HCT116 (cell line): ENCODE results near the gene DMGDH. TPM values are rescaled to one million over a fixed set of nuclear protein-coding genes. Genes with fewer than 3 reads are reported as not detected.

Source experiments
- ATAC-seq: fragments of 200-7000 bp; cut with Tn5 transposase; 2 replicates; pipeline ENCODE4 v1.9.1; 2020; ENCODE audit warnings: mild to moderate bottlenecking, moderate library complexity
- BruUV-seq: library from RNA; stranded (reverse); fragments of 400-500 nt; replicated peaks from 2 replicates; lab custom pipeline; 2021; lab: Mats Ljungman, UMichigan
- CTCF ChIA-PET: fragments of 300-600 bp; sonication (Branson Sonifier 250); formaldehyde crosslinking; loops from one replicate; lab custom pipeline; 2021; ENCODE audit warnings: antibody characterized with exemption; lab: Charles Lee
- POLR2A ChIA-PET: fragments of 300-600, 350-600 bp; sonication (Branson Sonifier 250); formaldehyde crosslinking; loops from one replicate; lab custom pipeline; 2021; ENCODE audit warnings: antibody characterized with exemption; lab: Charles Lee
- RAD21 ChIA-PET, 2 experiments: fragments of 300-600 bp; sonication (Branson Sonifier 250); formaldehyde crosslinking; loops; one replicate each; lab custom pipeline; 2023; ENCODE audit warnings: low total read pairs in 2 of 2; ENCODE audit not compliant: uncharacterized antibody in 2 of 2, unreplicated experiment in 2 of 2, low non-redundant PET in 1 of 2; lab: Charles Lee
- DNase-seq: peaks from one replicate; pipeline ENCODE4 v3.0.0-alpha.2; 2010; ENCODE audit warnings: low read depth, low spot score
- H2AFZ ChIP-seq: fragments of 200-600 bp; shearing (Covaris generic), sonication (generic); 2 replicates; pipeline ENCODE4 v1.6.1; 2017; ENCODE audit warnings: low read depth, mixed run types, mixed read lengths, antibody characterized with exemption, low read length; ENCODE audit not compliant: poor library complexity, severe bottlenecking
- H3K27ac ChIP-seq: 2 replicates; pipeline ENCODE4 v1.5.1; 2012; ENCODE audit warnings: low read depth, low read length
- H3K27me3 ChIP-seq: fragments of 200-600 bp; sonication (generic); 2 replicates; pipeline ENCODE4 v1.6.1; 2016; ENCODE audit warnings: mixed run types, low read length, mixed read lengths; ENCODE audit not compliant: insufficient read depth
- H3K36me3 ChIP-seq, 2 experiments: fragments of 200-500 bp in 1 of 2; fragments of 200-600 bp in 1 of 2; sonication (Bioruptor generic) in 1 of 2; sonication (generic) in 1 of 2; 2 replicates each; pipeline versions ENCODE4 v1.5.1 to v1.6.1; 2014 to 2016; ENCODE audit warnings: low read length in 2 of 2, inconsistent platforms in 1 of 2, mixed read lengths in 1 of 2, mixed run types in 1 of 2; ENCODE audit not compliant: insufficient read depth in 2 of 2, control insufficient read depth in 1 of 2
- H3K4me1 ChIP-seq, 2 experiments: fragments of 200-600 bp in 1 of 2; sonication (generic) in 1 of 2; 2 replicates each; pipeline versions ENCODE4 v1.5.1 to v1.6.1; 2012 to 2017; ENCODE audit warnings: low read length in 2 of 2, inconsistent platforms in 1 of 2, mild to moderate bottlenecking in 1 of 2, mixed read lengths in 1 of 2, mixed run types in 1 of 2, moderate library complexity in 1 of 2; ENCODE audit not compliant: insufficient read depth in 2 of 2, control insufficient read depth in 1 of 2
- H3K4me2 ChIP-seq: fragments of 200-600 bp; sonication (generic); 2 replicates; pipeline ENCODE4 v1.6.1; 2017; ENCODE audit warnings: mixed run types, low read length, mixed read lengths
- H3K4me3 ChIP-seq, 2 experiments: fragments of 200-600 bp in 1 of 2; sonication (generic) in 1 of 2; replicated peaks in 1 of 2; 2 replicates each; pipeline ENCODE4 v1.5.1; 2011 to 2016; ENCODE audit warnings: low read length in 2 of 2, control low read depth in 1 of 2, low read depth in 1 of 2, mild to moderate bottlenecking in 1 of 2, mixed read lengths in 1 of 2, mixed run types in 1 of 2
- H3K79me2 ChIP-seq: fragments of 200-600 bp; sonication (generic); 2 replicates; pipeline ENCODE4 v1.6.1; 2017; ENCODE audit warnings: mild to moderate bottlenecking, mixed run types, low read length, moderate library complexity, mixed read lengths; ENCODE audit not compliant: insufficient read depth
- H3K9ac ChIP-seq: fragments of 200-600 bp; sonication (generic); 2 replicates; pipeline ENCODE4 v1.6.1; 2016; ENCODE audit warnings: low read length, mixed read lengths
- H3K9me2 ChIP-seq: fragments of 200-600 bp; sonication (generic), shearing (Covaris generic); 2 replicates; pipeline ENCODE4 v1.6.1; 2017; ENCODE audit warnings: mixed run types, mild to moderate bottlenecking, moderate library complexity; ENCODE audit not compliant: insufficient read depth
- H3K9me3 ChIP-seq, 2 experiments: fragments of 200-500 bp in 1 of 2; fragments of 200-600 bp in 1 of 2; sonication (Bioruptor generic) in 1 of 2; sonication (generic) in 1 of 2; 2 replicates each; pipeline ENCODE4 v1.6.1; 2014 to 2017; ENCODE audit warnings: low read length in 2 of 2, mixed read lengths in 2 of 2, inconsistent platforms in 1 of 2, low read depth in 1 of 2, mild to moderate bottlenecking in 1 of 2, mixed run types in 1 of 2, moderate library complexity in 1 of 2; ENCODE audit not compliant: control insufficient read depth in 1 of 2, insufficient read depth in 1 of 2
- H4K20me1 ChIP-seq: fragments of 200-600 bp; sonication (generic), shearing (Covaris generic); 2 replicates; pipeline ENCODE4 v1.6.1; 2017; ENCODE audit warnings: mixed run types, mild to moderate bottlenecking, moderate library complexity; ENCODE audit not compliant: insufficient read depth
- ATF3 ChIP-seq: IDR thresholded peaks from 2 replicates; pipeline ENCODE4 v1.6.1; 2012
- CEBPB ChIP-seq: IDR thresholded peaks from 2 replicates; pipeline ENCODE4 v1.6.1; 2012; ENCODE audit warnings: low read depth
- EGR1 ChIP-seq: IDR thresholded peaks from 2 replicates; pipeline ENCODE4 v1.6.1; 2012; ENCODE audit warnings: low read depth
- EZH2 ChIP-seq: fragments of 200-600 bp; sonication (generic); IDR thresholded peaks from 2 replicates; pipeline ENCODE4 v1.6.1; 2017; ENCODE audit warnings: antibody characterized with exemption, mixed run types
- EZH2phosphoT487 ChIP-seq: fragments of 200-600 bp; IDR thresholded peaks from 2 replicates; pipeline ENCODE4 v1.6.1; 2018; ENCODE audit warnings: antibody characterized with exemption, borderline replicate concordance
- FOSL1 ChIP-seq: IDR thresholded peaks from 2 replicates; pipeline ENCODE4 v1.6.1; 2012; ENCODE audit warnings: low read depth
- JUND ChIP-seq: IDR thresholded peaks from 2 replicates; pipeline ENCODE4 v1.6.1; 2012
- POLR2AphosphoS5 ChIP-seq: IDR thresholded peaks from 2 replicates; pipeline ENCODE4 v1.6.1; 2011; ENCODE audit warnings: mild to moderate bottlenecking, low read depth, low read length, moderate library complexity
- REST ChIP-seq: IDR thresholded peaks from 2 replicates; pipeline ENCODE4 v1.6.1; 2012; ENCODE audit warnings: low read depth
- SP1 ChIP-seq: IDR thresholded peaks from 2 replicates; pipeline ENCODE4 v1.6.1; 2012; ENCODE audit warnings: low read depth
- SRF ChIP-seq: IDR thresholded peaks from 2 replicates; pipeline ENCODE4 v1.6.1; 2012; ENCODE audit warnings: low read depth
- TCF7L2 ChIP-seq: IDR thresholded peaks from 2 replicates; pipeline ENCODE4 v1.7.0; 2011; ENCODE audit warnings: borderline replicate concordance, inconsistent platforms; ENCODE audit not compliant: insufficient read depth, insufficient read length; ENCODE audit errors: extremely low read depth
- ZNF274 ChIP-seq: fragments of 200-500 bp; sonication (Bioruptor generic); IDR thresholded peaks from 2 replicates; pipeline ENCODE4 v1.6.1; 2014; ENCODE audit warnings: mild to moderate bottlenecking, low read depth, low read length, inconsistent platforms
- intact Hi-C: fragments of 100-400 bp; cut with micrococcal nuclease; formaldehyde crosslinking; loops from 2 replicates; pipeline ENCODE4 v1.10.0; 2022
- total RNA-seq: library from RNA; stranded (reverse); gene quantifications from one replicate; pipeline ENCODE4 v1.2.1, GENCODE V29; 2021; ENCODE audit not compliant: unreplicated experiment

Gene DMGDH
- total RNA-seq, 1 experiment from 2014 or later: 2.3 TPM

- TF ChIP-seq REST (no peak), SP1 (no peak), TCF7L2 (no peak), ATF3 (no peak), FOSL1 (no peak), EGR1 (no peak), EZH2phosphoT487 (no peak), ZNF274 (no peak)
Measured at GRCh38 chr5:78974011-78974410, 95.5 kb downstream of the DMGDH start (continued).

- H3K4me2 ChIP-seq: no peak overlapping the region
- H3K9ac ChIP-seq: no peak overlapping the region
- no peaks in the 10 kb centered on the region for H3K27me3 ChIP-seq
- ChIA-PET POLR2A (no interaction called here), RAD21 (no interaction called here), CTCF (no interaction called here)
- no TSS peak for BruUV-seq
- intact Hi-C loops: no loop called here
- H3K79me2 ChIP-seq: no peaks in the 10 kb centered on the region
- H3K4me3 ChIP-seq: no peak overlapping the region
- no peaks in the 10 kb centered on the region for H4K20me1 ChIP-seq
- H2AFZ ChIP-seq: no peak overlapping the region
- H3K36me3 ChIP-seq: no peaks in the 10 kb centered on the region
- TF ChIP-seq POLR2AphosphoS5: no peak
- TF ChIP-seq ATF3: no peak
- no peak for TF ChIP-seq SRF
- no peak for TF ChIP-seq ZNF274
- TF ChIP-seq SP1: no peak
- TF ChIP-seq FOSL1: no peak
- no peak for TF ChIP-seq CEBPB
- TF ChIP-seq TCF7L2: no peak
- no peak for TF ChIP-seq EZH2phosphoT487
- no peak for TF ChIP-seq EZH2
- no peak for TF ChIP-seq JUND
- no peaks in the 10 kb centered on the region for H3K9me3 ChIP-seq
- no peaks in the 10 kb centered on the region for H3K4me1 ChIP-seq
- H3K9me2 ChIP-seq: no peaks in the 10 kb centered on the region
- ATAC-seq (no peak), DNase-seq (no peak)
- no peak overlapping the region for H3K27ac ChIP-seq
Measured at GRCh38 chr5:78972654-78973428, 96.6 kb downstream of the DMGDH start.
